ENCODE results near the gene GSDME.

GRCh38 chr7:24718977-24719491, 38.2 kb downstream of the GSDME start:
- TF ChIP-seq POLR2A (IDR thresholded peaks at IDR 0.05; ENCODE audit: low read depth, low read length): peak; percentile 84
- TF ChIP-seq POLR2AphosphoS5 (IDR thresholded peaks at IDR 0.05; ENCODE audit: low read depth, low read length): peak; percentile 84
- peak; percentile 48; the same call in 1 of the 2 replicates for TF ChIP-seq TAF1 (IDR thresholded peaks at IDR 0.05; ENCODE audit: borderline replicate concordance, low read depth, low read length)
